GM18526 (cell line): ENCODE results near the gene TAF1C.

Source experiments
- POLR2A ChIP-seq: IDR thresholded peaks from 3 replicates; pipeline ENCODE4 v1.6.1; 2011; ENCODE audit not compliant: insufficient read length; ENCODE audit errors: extremely low read depth

TAF1C gene

GRCh38 chr16:84180519-84181140 is 6.2 kb downstream of the TAF1C start:
- no peak for TF ChIP-seq POLR2A

- no peak for TF ChIP-seq POLR2A
Measured at GRCh38 chr16:84179612-84180320, 7.1 kb downstream of the TAF1C start.

GRCh38 chr16:84178892-84179611 is 7.8 kb downstream of the TAF1C start:
- no peak for TF ChIP-seq POLR2A

GRCh38 chr16:84178146-84178765 is 8.6 kb downstream of the TAF1C start:
- no peak for TF ChIP-seq POLR2A

GRCh38 chr16:84177741-84178073 is 9.2 kb downstream of the TAF1C start:
- TF ChIP-seq POLR2A, result no peak

- no peak for TF ChIP-seq POLR2A
Measured at GRCh38 chr16:84176192-84177053, 10.4 kb downstream of the TAF1C start.

GRCh38 chr16:84175350-84176081 is 11.3 kb downstream of the TAF1C start:
- TF ChIP-seq POLR2A, result no peak

- TF ChIP-seq POLR2A, result no peak
Measured at GRCh38 chr16:84174396-84174795, 12.5 kb downstream of the TAF1C start.

GRCh38 chr16:84169765-84170310 is 17.0 kb downstream of the TAF1C start:
- TF ChIP-seq POLR2A, result no peak

GRCh38 chr16:84166796-84167695 is 19.8 kb downstream of the TAF1C start:
- TF ChIP-seq POLR2A, result no peak

- TF ChIP-seq POLR2A, result no peak
Measured at GRCh38 chr16:84165746-84166145, 21.1 kb downstream of the TAF1C start.

- TF ChIP-seq POLR2A, result no peak
Measured at GRCh38 chr16:84161801-84162200, 25.1 kb downstream of the TAF1C start.

- no peak for TF ChIP-seq POLR2A
Measured at GRCh38 chr16:84161037-84161436, 25.8 kb downstream of the TAF1C start.
